ENCODE measurements around the gene OS9. TPM values are rescaled to one million over a fixed set of nuclear protein-coding genes. Genes with fewer than 3 reads are reported as not detected.

Gene OS9
- total RNA-seq, result 248 and 369 TPM in 2 replicates

GRCh38 chr12:57693659-57694458 lies at the start of gene OS9:
Gene OS9, plus strand, starts transcription at chr12:57694132. Its CDS starts 30 bp downstream, at chr12:57694162.

GRCh38 chr12:57738661-57739237 lies 44.8 kb downstream of the OS9 start, which contains the start of gene AGAP2:
Gene AGAP2, minus strand, starts transcription at chr12:57738742. Its CDS starts 496 bp downstream, at chr12:57738246.

GRCh38 chr12:57744777-57745484 lies 51.0 kb downstream of the OS9 start, which contains the start of gene TSPAN31:
Gene TSPAN31, plus strand, starts transcription at chr12:57745039. Its CDS starts 116 bp downstream, at chr12:57745155.

GRCh38 chr12:57751788-57752667 lies 58.1 kb downstream of the OS9 start, which contains the start of gene CDK4:
Gene CDK4, minus strand, starts transcription at chr12:57752310. Its CDS starts 593 bp downstream, at chr12:57751717.

GRCh38 chr12:57754411-57755193 lies 60.7 kb downstream of the OS9 start, which contains the start of gene MARCHF9:
Gene MARCHF9, plus strand, starts transcription at chr12:57755103. Its CDS starts 426 bp downstream, at chr12:57755529.

GRCh38 chr12:57766464-57767304 lies 72.8 kb downstream of the OS9 start, which contains the start of gene CYP27B1:
Gene CYP27B1, minus strand, starts transcription at chr12:57767078. Its CDS starts 37 bp downstream, at chr12:57767041.

Other genes starting within 250 kb of the OS9 start
- not detected in 2 replicates for gene INHBE, start 238.8 kb upstream of the OS9 start, total RNA-seq
- gene GLI1, start 234.3 kb upstream of the OS9 start, total RNA-seq, result 0.05 TPM in 1 of 2 replicates, not detected in the other
- not detected in 2 replicates for gene ARHGAP9, start 214.3 kb upstream of the OS9 start, total RNA-seq
- gene MARS1, start 206.1 kb upstream of the OS9 start, total RNA-seq, result 38.9 and 58.2 TPM in 2 replicates
- gene DDIT3, start 173.6 kb upstream of the OS9 start, total RNA-seq, result 14.0 and 19.4 TPM in 2 replicates
- 9.9 and 10.6 TPM in 2 replicates for gene MBD6, start 171.3 kb upstream of the OS9 start, total RNA-seq
- 155 and 187 TPM in 2 replicates for gene DCTN2, start 146.9 kb upstream of the OS9 start, total RNA-seq
- gene KIF5A, start 144.1 kb upstream of the OS9 start, total RNA-seq, result not detected in 2 replicates
- gene PIP4K2C, start 102.9 kb upstream of the OS9 start, total RNA-seq, result 10.4 and 10.9 TPM in 2 replicates
- gene DTX3, start 89.3 kb upstream of the OS9 start, total RNA-seq, result 6.0 and 10.2 TPM in 2 replicates
- gene ARHGEF25, start 82.7 kb upstream of the OS9 start, total RNA-seq, result 4.8 and 9.6 TPM in 2 replicates
- 0.25 and 0.29 TPM in 2 replicates for gene B4GALNT1, start 60.9 kb upstream of the OS9 start, total RNA-seq
- gene AGAP2, start 44.6 kb downstream of the OS9 start, total RNA-seq, result 0.10 TPM in 1 of 2 replicates, not detected in the other
- gene TSPAN31, start 50.9 kb downstream of the OS9 start, total RNA-seq, result 48.9 and 82.9 TPM in 2 replicates
- gene CDK4, start 58.2 kb downstream of the OS9 start, total RNA-seq, result 107 and 144 TPM in 2 replicates
- 1.1 and 1.9 TPM in 2 replicates for gene MARCHF9, start 61.0 kb downstream of the OS9 start, total RNA-seq
- 0.37 and 1.3 TPM in 2 replicates for gene CYP27B1, start 72.9 kb downstream of the OS9 start, total RNA-seq
- gene METTL1, start 78.0 kb downstream of the OS9 start, total RNA-seq, result 10.1 and 13.0 TPM in 2 replicates
- 9.0 and 11.2 TPM in 2 replicates for gene EEF1AKMT3, start 78.5 kb downstream of the OS9 start, total RNA-seq
- gene TSFM, start 88.7 kb downstream of the OS9 start, total RNA-seq, result 24.5 and 32.9 TPM in 2 replicates
- gene AVIL, start 124.6 kb downstream of the OS9 start, total RNA-seq, result 4.1 TPM in 2 replicates
- gene CTDSP2, start 152.6 kb downstream of the OS9 start, total RNA-seq, result 133 and 143 TPM in 2 replicates
- gene ATP23, start 247.4 kb downstream of the OS9 start, total RNA-seq, result 3.9 and 10.9 TPM in 2 replicates

All from cardiac ventricle fibroblast (primary cell).